Activated B cell treated with CpG ODN at 0.5 μM for 24 hours (primary cell): Measurements from ENCODE around the gene ZEB1. TPM values are rescaled to one million over a fixed set of nuclear protein-coding genes. Genes with fewer than 3 reads are reported as not detected.

Source experiments
- ATAC-seq: fragments of 200-7000 bp; cut with Tn5 transposase; one replicate; pipeline ENCODE4 v1.10.0; 2021; ENCODE audit warnings: low read depth, mild to moderate bottlenecking, moderate library complexity
- CTCF ChIA-PET: fragments of 350-600 bp; sonication (Branson Sonifier 250); formaldehyde crosslinking; loops from one replicate; lab custom pipeline; 2021; ENCODE audit warnings: antibody characterized with exemption; lab: Charles Lee
- POLR2A ChIA-PET: fragments of 350-600 bp; sonication (Branson Sonifier 250); formaldehyde crosslinking; loops from one replicate; lab custom pipeline; 2021; ENCODE audit warnings: antibody characterized with exemption; lab: Charles Lee
- DNase-seq: peaks from one replicate; pipeline ENCODE4 v3.0.0; 2022
- H3K27ac Mint-ChIP-seq: one replicate; pipeline ENCODE4 v1.8.0; 2020; ENCODE audit warnings: mixed read lengths
- H3K27me3 Mint-ChIP-seq: one replicate; pipeline ENCODE4 v1.8.0; 2021; ENCODE audit warnings: mixed read lengths
- H3K36me3 Mint-ChIP-seq: one replicate; pipeline ENCODE4 v1.8.0; 2021; ENCODE audit warnings: low read depth, mixed read lengths
- H3K4me1 Mint-ChIP-seq: one replicate; pipeline ENCODE4 v1.8.0; 2021; ENCODE audit warnings: mixed read lengths
- H3K4me3 Mint-ChIP-seq: one replicate; pipeline ENCODE4 v1.8.0; 2020; ENCODE audit warnings: mild to moderate bottlenecking, mixed read lengths
- H3K9me3 Mint-ChIP-seq: one replicate; pipeline ENCODE4 v1.8.0; 2020; ENCODE audit warnings: mixed read lengths
- CTCF ChIP-seq: fragments of 200-600 bp; IDR thresholded peaks from one replicate; pipeline ENCODE4 v1.8.0; 2022; ENCODE audit warnings: antibody characterized with exemption, mild to moderate bottlenecking
- intact Hi-C: fragments of 100-400 bp; cut with micrococcal nuclease; formaldehyde crosslinking; loops from one replicate; pipeline ENCODE4 v1.15.1; 2024
- total RNA-seq: library from RNA; stranded (reverse); gene quantifications from 2 replicates; pipeline ENCODE4 v1.2.3, GENCODE V29; 2022

The ZEB1 gene
- total RNA-seq, 1 donor from 2014 or later = 43.0 TPM

GRCh38 chr10:31515116-31515515 is 196.1 kb downstream of the ZEB1 start:
- CTCF ChIA-PET = no interaction called here
- H3K4me3 Mint-ChIP-seq = no peak overlapping the region

GRCh38 chr10:31515819-31516402 is 196.9 kb downstream of the ZEB1 start:
- POLR2A ChIA-PET = interaction anchor here (0.7 kb wide), 1 partner anchor 807 kb away, joined by 5 read pairs; no protein-coding TSS in a partner anchor

More at GRCh38 chr10:31515116-31515515, 196.1 kb downstream of the ZEB1 start:
- POLR2A ChIA-PET = no interaction called here
- H3K27me3 Mint-ChIP-seq = no peaks in the 10 kb centered on the region
- no peaks in the 10 kb centered on the region for H3K4me1 Mint-ChIP-seq
- no peak for ATAC-seq
- no peak overlapping the region for H3K27ac Mint-ChIP-seq
- H3K36me3 Mint-ChIP-seq = peaks cover 47% of the 10 kb centered on the region
- no peak for TF ChIP-seq CTCF
- intact Hi-C loops = loop anchor here (10.0 kb wide), 1 partner anchor 250 kb away; no protein-coding TSS in a partner anchor
- no peak for DNase-seq
- no peaks in the 10 kb centered on the region for H3K9me3 Mint-ChIP-seq

GRCh38 chr10:31520986-31521831 is 202.2 kb downstream of the ZEB1 start:
- ChIA-PET POLR2A (no interaction called here), CTCF (no interaction called here)
- no peak for TF ChIP-seq CTCF
- Mint-ChIP-seq H3K36me3 (peaks cover 72% of the 10 kb centered on the region), H3K27ac (no peak overlapping the region), H3K4me3 (no peak overlapping the region), H3K9me3 (no peaks in the 10 kb centered on the region), H3K4me1 (no peaks in the 10 kb centered on the region), H3K27me3 (no peaks in the 10 kb centered on the region)
- DNase-seq (no peak), ATAC-seq (no peak)
- intact Hi-C loops = no loop called here

More at GRCh38 chr10:31515819-31516402, 196.9 kb downstream of the ZEB1 start:
- H3K36me3 Mint-ChIP-seq = peaks cover 47% of the 10 kb centered on the region
- H3K9me3 Mint-ChIP-seq = no peaks in the 10 kb centered on the region
- H3K27ac Mint-ChIP-seq = no peak overlapping the region
- no peak for ATAC-seq
- intact Hi-C loops = loop anchor here (10.0 kb wide), 1 partner anchor 249 kb away; no protein-coding TSS in a partner anchor
- no peaks in the 10 kb centered on the region for H3K4me1 Mint-ChIP-seq
- CTCF ChIA-PET = no interaction called here
- DNase-seq = no peak
- no peak for TF ChIP-seq CTCF
- H3K4me3 Mint-ChIP-seq = no peak overlapping the region
- no peaks in the 10 kb centered on the region for H3K27me3 Mint-ChIP-seq

GRCh38 chr10:31522820-31523219 is 203.8 kb downstream of the ZEB1 start:
- TF ChIP-seq CTCF = no peak
- CTCF ChIA-PET = no interaction called here
- Mint-ChIP-seq H3K27me3 (no peaks in the 10 kb centered on the region), H3K27ac (no peak overlapping the region), H3K4me3 (no peak overlapping the region), H3K9me3 (no peaks in the 10 kb centered on the region), H3K36me3 (peaks cover 76% of the 10 kb centered on the region), H3K4me1 (no peaks in the 10 kb centered on the region)
- DNase-seq (no peak), ATAC-seq (no peak)
- intact Hi-C loops = no loop called here
- POLR2A ChIA-PET = no interaction called here

- ATAC-seq (no peak), DNase-seq (no peak)
- ChIA-PET CTCF (no interaction called here), POLR2A (no interaction called here)
- Mint-ChIP-seq H3K4me3 (no peak overlapping the region), H3K9me3 (no peaks in the 10 kb centered on the region), H3K36me3 (peaks cover 68% of the 10 kb centered on the region), H3K4me1 (no peaks in the 10 kb centered on the region), H3K27ac (no peak overlapping the region), H3K27me3 (no peaks in the 10 kb centered on the region)
- intact Hi-C loops = no loop called here
- no peak for TF ChIP-seq CTCF
Observed at GRCh38 chr10:31524460-31524859, 205.4 kb downstream of the ZEB1 start.
